Neural cell (in vitro differentiated cells): ENCODE results near the gene PRR15L.

ENCODE experiments used
- EZH2 ChIP-seq: fragments of 200-600, 300-800 bp; shearing (Covaris generic), sonication (generic); IDR thresholded peaks from 2 replicates; pipeline ENCODE4 v1.6.1; 2014; ENCODE audit warnings: antibody characterized with exemption, low read length, borderline replicate concordance, mild to moderate bottlenecking; ENCODE audit not compliant: insufficient read depth, poor library complexity, severe bottlenecking
- POLR2AphosphoS5 ChIP-seq: IDR thresholded peaks from 2 replicates; pipeline ENCODE4 v1.6.1; 2012
- RAD21 ChIP-seq: fragments of 450-650 bp; conservative IDR thresholded peaks from 2 replicates; pipeline ENCODE4 v1.6.1; 2014; ENCODE audit warnings: antibody characterized with exemption, mild to moderate bottlenecking, moderate library complexity
- TF ChIP-seq, protein P1 (sequence below): fragments of 450-650 bp; IDR thresholded peaks from 2 replicates; pipeline ENCODE4 v1.5.1; 2014; ENCODE audit warnings: antibody characterized with exemption, mild to moderate bottlenecking, moderate library complexity; ENCODE audit not compliant: poor library complexity, severe bottlenecking
- TF ChIP-seq, protein P2 (sequence below): IDR thresholded peaks from 2 replicates; pipeline ENCODE4 v1.6.1; 2012; ENCODE audit warnings: borderline replicate concordance

DNA sequence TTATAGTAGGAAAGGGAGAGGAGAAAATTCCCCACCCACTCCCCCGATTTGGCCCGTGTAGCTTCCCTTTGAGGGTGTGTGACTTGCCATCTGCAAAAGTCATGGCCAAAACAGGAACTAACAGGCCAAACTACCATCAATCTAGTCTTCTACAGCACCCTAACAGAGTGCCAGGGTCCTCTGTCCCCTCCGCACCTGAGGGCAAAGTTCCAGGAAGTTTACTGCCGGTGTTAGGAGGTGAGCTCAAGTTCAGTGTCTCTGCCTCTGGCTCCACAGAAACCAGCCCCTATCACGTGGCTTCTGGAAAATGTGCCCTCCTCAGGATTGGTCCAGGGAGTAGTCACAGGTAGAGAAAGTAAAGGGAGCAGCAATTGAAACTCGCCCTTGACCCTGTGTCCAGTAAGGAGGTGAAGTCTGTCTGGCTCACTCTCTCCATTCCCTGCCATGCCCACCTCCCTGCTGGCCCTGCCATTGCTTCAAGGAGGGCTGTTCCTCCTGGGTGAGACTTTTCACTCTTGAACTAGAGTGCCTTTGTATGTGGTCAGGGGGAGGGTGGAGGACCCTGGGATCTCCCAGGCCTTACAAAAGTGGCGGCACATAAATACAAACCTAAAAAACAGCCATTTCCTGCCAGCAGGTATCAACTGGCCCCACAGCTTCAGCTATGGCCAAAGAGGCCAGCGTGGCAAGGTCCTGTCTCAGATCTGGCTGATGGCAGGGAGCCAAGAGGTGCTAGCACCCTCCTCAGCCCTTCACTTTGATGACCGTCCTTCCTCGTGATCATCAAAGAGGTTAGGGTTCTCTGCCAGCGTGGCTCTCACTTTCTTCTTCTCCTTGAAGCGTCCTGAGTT, 5.3 kb downstream of the PRR15L start:
- TF ChIP-seq, protein P1, sequence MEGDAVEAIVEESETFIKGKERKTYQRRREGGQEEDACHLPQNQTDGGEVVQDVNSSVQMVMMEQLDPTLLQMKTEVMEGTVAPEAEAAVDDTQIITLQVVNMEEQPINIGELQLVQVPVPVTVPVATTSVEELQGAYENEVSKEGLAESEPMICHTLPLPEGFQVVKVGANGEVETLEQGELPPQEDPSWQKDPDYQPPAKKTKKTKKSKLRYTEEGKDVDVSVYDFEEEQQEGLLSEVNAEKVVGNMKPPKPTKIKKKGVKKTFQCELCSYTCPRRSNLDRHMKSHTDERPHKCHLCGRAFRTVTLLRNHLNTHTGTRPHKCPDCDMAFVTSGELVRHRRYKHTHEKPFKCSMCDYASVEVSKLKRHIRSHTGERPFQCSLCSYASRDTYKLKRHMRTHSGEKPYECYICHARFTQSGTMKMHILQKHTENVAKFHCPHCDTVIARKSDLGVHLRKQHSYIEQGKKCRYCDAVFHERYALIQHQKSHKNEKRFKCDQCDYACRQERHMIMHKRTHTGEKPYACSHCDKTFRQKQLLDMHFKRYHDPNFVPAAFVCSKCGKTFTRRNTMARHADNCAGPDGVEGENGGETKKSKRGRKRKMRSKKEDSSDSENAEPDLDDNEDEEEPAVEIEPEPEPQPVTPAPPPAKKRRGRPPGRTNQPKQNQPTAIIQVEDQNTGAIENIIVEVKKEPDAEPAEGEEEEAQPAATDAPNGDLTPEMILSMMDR = no peak
- TF ChIP-seq EZH2 (no peak), RAD21 (no peak), POLR2AphosphoS5 (no peak)
- TF ChIP-seq, protein P2, sequence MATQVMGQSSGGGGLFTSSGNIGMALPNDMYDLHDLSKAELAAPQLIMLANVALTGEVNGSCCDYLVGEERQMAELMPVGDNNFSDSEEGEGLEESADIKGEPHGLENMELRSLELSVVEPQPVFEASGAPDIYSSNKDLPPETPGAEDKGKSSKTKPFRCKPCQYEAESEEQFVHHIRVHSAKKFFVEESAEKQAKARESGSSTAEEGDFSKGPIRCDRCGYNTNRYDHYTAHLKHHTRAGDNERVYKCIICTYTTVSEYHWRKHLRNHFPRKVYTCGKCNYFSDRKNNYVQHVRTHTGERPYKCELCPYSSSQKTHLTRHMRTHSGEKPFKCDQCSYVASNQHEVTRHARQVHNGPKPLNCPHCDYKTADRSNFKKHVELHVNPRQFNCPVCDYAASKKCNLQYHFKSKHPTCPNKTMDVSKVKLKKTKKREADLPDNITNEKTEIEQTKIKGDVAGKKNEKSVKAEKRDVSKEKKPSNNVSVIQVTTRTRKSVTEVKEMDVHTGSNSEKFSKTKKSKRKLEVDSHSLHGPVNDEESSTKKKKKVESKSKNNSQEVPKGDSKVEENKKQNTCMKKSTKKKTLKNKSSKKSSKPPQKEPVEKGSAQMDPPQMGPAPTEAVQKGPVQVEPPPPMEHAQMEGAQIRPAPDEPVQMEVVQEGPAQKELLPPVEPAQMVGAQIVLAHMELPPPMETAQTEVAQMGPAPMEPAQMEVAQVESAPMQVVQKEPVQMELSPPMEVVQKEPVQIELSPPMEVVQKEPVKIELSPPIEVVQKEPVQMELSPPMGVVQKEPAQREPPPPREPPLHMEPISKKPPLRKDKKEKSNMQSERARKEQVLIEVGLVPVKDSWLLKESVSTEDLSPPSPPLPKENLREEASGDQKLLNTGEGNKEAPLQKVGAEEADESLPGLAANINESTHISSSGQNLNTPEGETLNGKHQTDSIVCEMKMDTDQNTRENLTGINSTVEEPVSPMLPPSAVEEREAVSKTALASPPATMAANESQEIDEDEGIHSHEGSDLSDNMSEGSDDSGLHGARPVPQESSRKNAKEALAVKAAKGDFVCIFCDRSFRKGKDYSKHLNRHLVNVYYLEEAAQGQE = no peak
